GM23248 (cell line): ENCODE data around the gene ARSG. TPM values are rescaled to one million over a fixed set of nuclear protein-coding genes. Genes with fewer than 3 reads are reported as not detected.
A peak's percentile ranks its signal among the peaks of the same experiment; 100 is the strongest.
"Not testable (repeated sequence)": the region's sequence is repeated elsewhere in the genome, so short reads cannot be mapped to it uniquely, and the experiment has no call there.

Experiments
- DNase-seq: peaks from one replicate; pipeline ENCODE4 v3.0.0-alpha.2; 2015
- H2AFZ ChIP-seq: fragments of 200-600 bp; sonication (generic); 2 replicates; pipeline ENCODE4 v1.6.1; 2016; ENCODE audit warnings: antibody characterized with exemption
- H3F3A ChIP-seq: fragments of 200-600 bp; sonication (generic); 2 replicates; pipeline ENCODE4 v1.6.1; 2016; ENCODE audit warnings: mild to moderate bottlenecking, antibody characterized with exemption, mixed run types; ENCODE audit not compliant: insufficient read depth
- H3K27ac ChIP-seq: fragments of 200-600 bp; sonication (generic); 2 replicates; pipeline ENCODE4 v1.5.1; 2016; ENCODE audit warnings: mild to moderate bottlenecking
- H3K27me3 ChIP-seq: fragments of 200-600 bp; sonication (generic); replicated peaks from 2 replicates; pipeline ENCODE4 v1.6.1; 2016; ENCODE audit warnings: mild to moderate bottlenecking; ENCODE audit not compliant: insufficient read depth
- H3K36me3 ChIP-seq: fragments of 200-600 bp; sonication (generic); 2 replicates; pipeline ENCODE4 v1.6.1; 2016; ENCODE audit warnings: low read depth, mild to moderate bottlenecking
- H3K4me1 ChIP-seq: fragments of 200-600 bp; sonication (generic); 2 replicates; pipeline ENCODE4 v1.6.1; 2016; ENCODE audit warnings: mild to moderate bottlenecking; ENCODE audit not compliant: insufficient read depth
- H3K4me2 ChIP-seq: fragments of 200-600 bp; sonication (generic); one replicate; pipeline ENCODE4 v1.6.1; 2016; ENCODE audit warnings: mild to moderate bottlenecking; ENCODE audit not compliant: unreplicated experiment
- H3K4me3 ChIP-seq: fragments of 200-600 bp; sonication (generic); 2 replicates; pipeline ENCODE4 v1.5.1; 2016; ENCODE audit warnings: mild to moderate bottlenecking
- H3K79me2 ChIP-seq: fragments of 200-600 bp; sonication (generic); 2 replicates; pipeline ENCODE4 v1.6.1; 2016; ENCODE audit warnings: mild to moderate bottlenecking; ENCODE audit not compliant: insufficient read depth
- H3K9ac ChIP-seq: fragments of 200-600 bp; sonication (generic); 2 replicates; pipeline ENCODE4 v1.6.1; 2016; ENCODE audit warnings: mild to moderate bottlenecking
- H3K9me2 ChIP-seq: fragments of 200-600 bp; sonication (generic); 2 replicates; pipeline ENCODE4 v1.6.1; 2016; ENCODE audit warnings: mixed run types, mild to moderate bottlenecking, moderate library complexity; ENCODE audit not compliant: insufficient read depth
- H3K9me3 ChIP-seq: fragments of 200-600 bp; sonication (generic); one replicate; pipeline ENCODE4 v1.6.1; 2017; ENCODE audit warnings: low read depth
- H4K20me1 ChIP-seq: fragments of 200-600 bp; sonication (generic); 2 replicates; pipeline ENCODE4 v1.6.0; 2016; ENCODE audit not compliant: insufficient read depth
- EZH2 ChIP-seq: fragments of 200-600 bp; sonication (generic); IDR thresholded peaks from 2 replicates; pipeline ENCODE4 v1.6.1; 2018; ENCODE audit warnings: antibody characterized with exemption, mild to moderate bottlenecking; ENCODE audit not compliant: insufficient read depth, poor library complexity, severe bottlenecking
- EZH2phosphoT487 ChIP-seq: fragments of 200-600 bp; sonication (generic); IDR thresholded peaks from 2 replicates; pipeline ENCODE4 v1.6.1; 2018; ENCODE audit warnings: antibody characterized with exemption, moderate library complexity, mild to moderate bottlenecking, low read depth; ENCODE audit not compliant: insufficient read depth
- WGBS, 2 experiments: methylation state at CpG; one replicate each; pipeline ENCODE4 v1.1.6; 2015 to 2017; ENCODE audit warnings: low lambda C conversion rate in 2 of 2, low coverage in 1 of 2; ENCODE audit errors: missing lambda C conversion rate in 2 of 2; 5-methylcytosine and 5-hydroxymethylcytosine counted together
- in situ Hi-C: fragments of 300-500 bp; cut with MboI; formaldehyde crosslinking; loops from 2 replicates; pipeline ENCODE4 v1.15.0; 2020
- polyA plus RNA-seq: library from polyadenylated mRNA; unstranded; fragments of >200 nt; fragmentation: Nextera tagmentation; extraction: Ambion mirVana; gene quantifications from 2 replicates; pipeline ENCODE4 v1.2.1, GENCODE V29; 2016
- total RNA-seq: library from RNA; depleted of rRNA; stranded (reverse); fragments of >200 nt; shearing (Covaris generic); gene quantifications from 2 replicates; pipeline ENCODE4 v1.2.3, GENCODE V29; 2014

ARSG gene
- total and polyA plus RNA-seq, 2 experiments from 2014 or later, result 2.8 to 5.6 TPM

DNA sequence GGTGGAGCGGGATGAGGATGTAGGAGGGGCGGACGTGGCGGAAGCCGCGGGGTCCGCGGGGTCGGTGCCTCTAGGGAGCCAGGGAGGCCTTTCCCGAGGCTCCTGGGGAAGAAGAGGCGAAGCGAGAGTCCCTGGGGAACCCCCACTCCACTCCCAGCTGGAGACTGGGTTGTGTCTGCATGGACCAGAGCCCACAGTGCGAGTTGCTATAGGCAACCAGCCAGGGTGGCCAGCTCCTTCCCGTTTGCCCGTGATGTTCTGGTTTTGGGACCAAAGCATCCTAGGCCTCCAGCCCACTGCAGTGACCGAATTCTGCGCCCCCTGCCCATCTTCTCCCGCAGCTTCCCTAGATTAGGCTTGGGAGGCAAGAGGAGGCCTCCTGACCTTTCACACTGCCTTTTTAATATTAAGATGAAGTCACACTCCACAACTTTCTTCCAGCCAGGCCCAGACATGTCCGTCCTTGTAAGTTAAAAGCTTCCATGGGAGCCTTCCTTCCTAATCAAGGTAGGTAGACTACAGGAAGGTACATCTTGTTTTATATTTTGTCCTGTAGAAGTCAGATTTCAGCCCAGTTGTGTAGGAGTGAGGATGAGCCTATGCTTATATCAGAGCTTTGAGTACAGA is 43.0 kb upstream of the ARSG start:
- H3F3A ChIP-seq, result peaks cover 9% of the 10 kb centered on the region; the same call in 1 of the 2 replicates
- peak overlapping the region; percentile 88 for H3K27ac ChIP-seq
- peaks cover 7% of the 10 kb centered on the region; the same call in 1 of the 2 replicates for H3K36me3 ChIP-seq
- no peak for TF ChIP-seq EZH2phosphoT487
- TF ChIP-seq EZH2, result no peak
- H3K9me2 ChIP-seq, result no peaks in the 10 kb centered on the region
- peaks cover 24% of the 10 kb centered on the region; the same call in 1 of the 2 replicates for H3K79me2 ChIP-seq
- no peaks in the 10 kb centered on the region for H3K9me3 ChIP-seq
- peak overlapping the region; percentile 86 for H2AFZ ChIP-seq
- H3K4me2 ChIP-seq, result peak overlapping the region; percentile 83
- DNase-seq, result peak; percentile 86
- H4K20me1 ChIP-seq, result no peaks in the 10 kb centered on the region
- in situ Hi-C loops, result no loop called here
- H3K27me3 ChIP-seq, result no peaks in the 10 kb centered on the region
- H3K4me1 ChIP-seq, result peaks cover 12% of the 10 kb centered on the region
- H3K4me3 ChIP-seq, result peak overlapping the region; percentile 78
- 0 to 2% methylated on average over 8 to 19 of the region's 19 CpGs for WGBS, 2 experiments
- H3K9ac ChIP-seq, result peak overlapping the region; percentile 93

DNA sequence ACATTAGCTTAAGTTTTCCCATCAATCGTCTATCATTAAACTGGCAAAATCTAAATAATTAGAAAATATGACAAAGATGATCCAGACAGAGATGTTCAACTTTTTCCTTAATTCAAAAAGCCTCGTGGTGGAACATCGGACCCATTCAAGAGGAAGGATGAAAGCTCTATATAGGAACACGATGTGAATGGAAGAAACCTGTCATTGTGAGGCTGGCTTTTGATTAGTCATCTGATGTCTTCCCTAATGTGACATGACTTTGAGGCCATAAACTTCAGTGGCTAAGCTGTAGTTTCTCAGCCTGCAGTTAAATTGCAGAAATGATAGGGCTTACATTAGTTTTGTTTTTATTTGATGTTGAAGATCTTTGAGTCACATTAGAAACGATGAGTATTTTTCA is 42.4 kb upstream of the ARSG start:
- WGBS, 2 experiments, result 16 to 20% methylated on average over 5 of the region's 5 CpGs
- peak overlapping the region; percentile 78 for H3K4me3 ChIP-seq
- H3K79me2 ChIP-seq, result peaks cover 24% of the 10 kb centered on the region; the same call in 1 of the 2 replicates
- H3K4me1 ChIP-seq, result peaks cover 12% of the 10 kb centered on the region
- no peaks in the 10 kb centered on the region for H3K9me2 ChIP-seq
- in situ Hi-C loops, result no loop called here
- no peaks in the 10 kb centered on the region for H3K9me3 ChIP-seq
- H3K4me2 ChIP-seq, result peak overlapping the region; percentile 83
- H4K20me1 ChIP-seq, result no peaks in the 10 kb centered on the region
- H3K36me3 ChIP-seq, result peaks cover 7% of the 10 kb centered on the region; the same call in 1 of the 2 replicates
- peak overlapping the region; percentile 86 for H2AFZ ChIP-seq
- peak overlapping the region; percentile 88 for H3K27ac ChIP-seq
- peak overlapping the region; percentile 93 for H3K9ac ChIP-seq
- peaks cover 9% of the 10 kb centered on the region; the same call in 1 of the 2 replicates for H3F3A ChIP-seq
- DNase-seq, result peak; percentile 45
- H3K27me3 ChIP-seq, result no peaks in the 10 kb centered on the region
- no peak for TF ChIP-seq EZH2phosphoT487
- no peak for TF ChIP-seq EZH2

DNA sequence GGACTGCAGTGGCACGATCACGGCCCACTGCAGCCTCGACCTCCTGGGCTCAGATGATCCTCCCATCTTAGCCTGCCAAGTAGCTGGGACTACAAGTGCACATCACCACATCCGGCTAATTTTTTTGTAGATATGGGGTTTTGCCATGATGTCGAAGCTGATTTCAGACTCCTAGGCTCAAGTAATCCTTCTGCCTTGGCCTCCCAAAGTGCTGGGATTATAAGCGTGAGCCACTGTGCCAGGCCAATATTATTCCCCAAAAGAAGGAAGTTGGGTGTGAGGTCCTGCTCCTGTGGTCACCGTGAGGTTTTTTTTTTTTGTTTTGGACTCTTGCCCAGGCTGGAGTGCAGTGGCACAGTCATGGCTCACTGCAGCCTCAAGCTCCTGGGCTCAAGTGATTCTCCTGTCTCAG is 41.9 kb upstream of the ARSG start:
- Histone ChIP-seq H2AFZ (0 out of 2 replicates have a peak overlapping the region, but pooled peaks have one; percentile 86), H3K36me3 (peaks cover 7% of the 10 kb centered on the region; the same call in 1 of the 2 replicates), H3K9ac (peak overlapping the region; percentile 93; the same call in 1 of the 2 replicates), H3F3A (peaks cover 9% of the 10 kb centered on the region; the same call in 1 of the 2 replicates), H3K27ac (no peak overlapping the region), H3K4me1 (peaks cover 12% of the 10 kb centered on the region), H3K4me2 (peak overlapping the region; percentile 83), H3K9me3 (no peaks in the 10 kb centered on the region), H4K20me1 (no peaks in the 10 kb centered on the region), H3K27me3 (no peaks in the 10 kb centered on the region), H3K79me2 (peaks cover 24% of the 10 kb centered on the region; the same call in 1 of the 2 replicates), H3K9me2 (no peaks in the 10 kb centered on the region), H3K4me3 (0 out of 2 replicates have a peak overlapping the region, but pooled peaks have one; percentile 78)
- in situ Hi-C loops, result no loop called here
- 32% methylated on average over 7 of the region's 7 CpGs for WGBS, 2 experiments
- no peak for TF ChIP-seq EZH2phosphoT487
- no peak for TF ChIP-seq EZH2
- DNase-seq, result no peak

DNA sequence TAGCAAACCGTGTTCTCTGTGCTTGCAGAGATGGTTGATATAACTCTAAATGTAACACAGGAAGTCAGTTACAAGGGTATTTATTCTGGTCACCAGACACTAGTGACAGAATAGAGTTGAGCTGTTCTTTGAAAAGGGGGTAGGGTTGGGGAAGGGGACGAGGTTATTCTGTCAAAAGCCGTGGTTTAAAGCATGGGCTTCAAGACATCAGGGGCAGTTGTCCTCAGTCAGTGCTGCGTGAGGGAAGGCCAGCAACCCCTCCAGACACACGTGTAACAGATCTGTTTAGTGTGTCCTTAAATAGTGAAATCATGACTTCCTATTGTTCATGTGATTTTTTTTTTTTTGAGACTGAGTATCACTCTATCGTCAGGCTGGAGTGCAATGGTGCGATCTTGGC is 37.9 kb upstream of the ARSG start:
- H3K9ac ChIP-seq, H3K4me1 ChIP-seq, in situ Hi-C loops, H4K20me1 ChIP-seq, H3K4me3 ChIP-seq, H3K27me3 ChIP-seq, H3K9me3 ChIP-seq, H3K27ac ChIP-seq, H3F3A ChIP-seq, DNase-seq, H3K9me2 ChIP-seq, H3K4me2 ChIP-seq, H2AFZ ChIP-seq: not testable (repeated sequence)
- WGBS, 2 experiments, result 86 to 88% methylated on average over 7 of the region's 7 CpGs
- H3K79me2 ChIP-seq, result peaks cover 18% of the 10 kb centered on the region; the same call in 1 of the 2 replicates
- peaks cover 15% of the 10 kb centered on the region; the same call in 1 of the 2 replicates for H3K36me3 ChIP-seq
